ENCODE data around the gene CBY3. TPM values are rescaled to one million over a fixed set of nuclear protein-coding genes. Genes with fewer than 3 reads are reported as not detected.
"Not testable (repeated sequence)": the region's sequence is repeated elsewhere in the genome, so short reads cannot be mapped to it uniquely, and the experiment has no call there.

CBY3 gene
- total and polyA plus RNA-seq, 12 donors, result 0.06 TPM; not detected in 11

DNA sequence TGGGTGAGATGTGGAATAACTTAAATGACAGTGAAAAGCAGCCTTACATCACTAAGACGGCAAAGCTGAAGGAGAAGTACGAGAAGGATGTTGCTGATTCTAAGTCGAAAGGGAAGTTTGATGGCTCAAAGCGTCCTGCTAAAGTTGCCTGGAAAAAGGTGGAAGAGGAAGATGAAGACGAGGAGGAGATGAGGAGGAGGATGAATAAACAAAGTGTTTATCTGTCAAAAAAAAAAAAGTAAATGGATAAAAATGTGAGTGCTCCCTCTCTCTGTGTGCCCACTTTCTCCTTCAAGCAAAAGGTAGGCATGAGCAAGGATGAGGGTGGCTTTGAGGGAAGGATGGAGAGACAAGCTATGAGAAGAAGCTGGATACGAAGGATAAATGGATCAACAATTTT is 13.7 kb upstream of the CBY3 start:
- DNase-seq, result no peak
- 90 to 96% methylated on average over 6 of the region's 6 CpGs for WGBS, 2 donors
- Histone ChIP-seq H3K27ac (no peak overlapping the region), H3K4me3 (no peak overlapping the region), H3K9me3 (no peaks in the 10 kb centered on the region), H3K4me1 (peaks cover 0 to 17% (median 9%) of the 10 kb centered on the region in 9 donors), H3K27me3 (no peaks in the 10 kb centered on the region), H3K36me3 (no peaks in the 10 kb centered on the region)
- ATAC-seq, result no peak
- TF ChIP-seq, protein P1, sequence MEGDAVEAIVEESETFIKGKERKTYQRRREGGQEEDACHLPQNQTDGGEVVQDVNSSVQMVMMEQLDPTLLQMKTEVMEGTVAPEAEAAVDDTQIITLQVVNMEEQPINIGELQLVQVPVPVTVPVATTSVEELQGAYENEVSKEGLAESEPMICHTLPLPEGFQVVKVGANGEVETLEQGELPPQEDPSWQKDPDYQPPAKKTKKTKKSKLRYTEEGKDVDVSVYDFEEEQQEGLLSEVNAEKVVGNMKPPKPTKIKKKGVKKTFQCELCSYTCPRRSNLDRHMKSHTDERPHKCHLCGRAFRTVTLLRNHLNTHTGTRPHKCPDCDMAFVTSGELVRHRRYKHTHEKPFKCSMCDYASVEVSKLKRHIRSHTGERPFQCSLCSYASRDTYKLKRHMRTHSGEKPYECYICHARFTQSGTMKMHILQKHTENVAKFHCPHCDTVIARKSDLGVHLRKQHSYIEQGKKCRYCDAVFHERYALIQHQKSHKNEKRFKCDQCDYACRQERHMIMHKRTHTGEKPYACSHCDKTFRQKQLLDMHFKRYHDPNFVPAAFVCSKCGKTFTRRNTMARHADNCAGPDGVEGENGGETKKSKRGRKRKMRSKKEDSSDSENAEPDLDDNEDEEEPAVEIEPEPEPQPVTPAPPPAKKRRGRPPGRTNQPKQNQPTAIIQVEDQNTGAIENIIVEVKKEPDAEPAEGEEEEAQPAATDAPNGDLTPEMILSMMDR (IDR thresholded peaks at IDR 0.05), result no peak
- intact Hi-C loops (cut with DNase I), result no loop called here

DNA sequence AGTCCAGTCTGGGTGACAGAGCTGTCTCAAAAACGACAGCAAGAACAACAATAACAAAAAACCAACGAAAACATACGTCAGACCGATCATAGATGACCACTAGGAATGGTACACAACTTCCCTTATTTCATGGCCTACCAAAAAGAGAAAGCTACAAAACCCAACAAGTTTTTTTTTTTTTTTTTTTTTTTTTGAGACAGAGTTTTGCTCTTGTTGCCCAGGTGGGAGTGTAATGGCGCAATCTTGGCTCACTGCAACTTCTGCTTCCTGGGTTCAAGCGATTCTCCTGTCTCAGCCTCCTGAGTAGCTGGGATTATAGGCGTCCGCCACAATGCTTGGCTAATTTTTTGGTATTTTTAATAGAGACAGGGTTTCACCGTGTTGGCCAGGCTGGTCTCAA is 8.4 kb upstream of the CBY3 start:
- ATAC-seq; H3K9me3 ChIP-seq; H3K36me3 ChIP-seq; H3K4me1 ChIP-seq; intact Hi-C loops (cut with DNase I); DNase-seq; H3K27ac ChIP-seq; H3K27me3 ChIP-seq; H3K4me3 ChIP-seq: not testable (repeated sequence)
- 85 to 91% methylated on average over 9 of the region's 9 CpGs for WGBS, 2 donors

DNA sequence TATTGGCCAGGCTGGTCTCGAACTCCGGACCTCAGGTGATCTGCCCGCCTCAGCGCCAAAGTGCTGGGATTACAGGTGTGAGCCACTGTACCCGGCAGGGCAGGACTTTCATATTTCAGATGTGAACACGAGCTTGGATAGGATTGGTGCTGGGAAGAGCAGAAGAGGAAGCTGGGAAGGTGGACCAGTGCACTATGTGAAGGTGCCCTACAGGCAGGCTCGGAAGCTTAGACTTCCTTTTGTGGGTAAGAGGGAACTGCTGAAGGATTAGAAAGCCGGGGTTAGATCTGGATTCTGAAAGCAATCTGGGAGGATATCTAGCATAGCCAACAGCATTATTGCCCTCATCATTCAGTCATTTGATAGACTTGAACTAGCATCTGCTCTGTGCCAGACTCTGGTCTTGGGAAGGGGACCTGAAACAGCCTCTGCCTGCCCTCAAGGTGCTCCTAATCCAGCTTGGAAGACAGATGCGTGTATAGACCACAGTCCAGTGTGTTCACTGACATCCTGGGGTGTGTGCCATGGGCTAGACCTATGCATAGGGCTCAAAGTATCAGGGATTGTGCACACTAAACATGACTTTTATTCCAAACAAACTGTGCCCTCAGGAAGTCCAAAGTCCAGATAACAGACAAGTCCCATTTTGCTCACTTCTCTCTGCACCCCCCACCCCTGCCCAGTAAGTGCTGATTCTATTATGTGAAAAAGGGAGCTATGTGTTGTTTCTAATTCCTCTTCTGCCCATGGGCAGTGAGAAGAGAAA is 637 bp downstream of the CBY3 start:
- DNase-seq (no peak), ATAC-seq (no peak)
- Histone ChIP-seq H3K27me3 (no peaks in the 10 kb centered on the region), H3K9me3 (no peaks in the 10 kb centered on the region), H3K36me3 (peaks cover 0 to under 1% (median 0%) of the 10 kb centered on the region in 9 donors), H3K27ac (no peak overlapping the region), H3K4me3 (no peak overlapping the region), H3K4me1 (peaks cover 10 to 36% (median 22%) of the 10 kb centered on the region in 9 donors)
- TF ChIP-seq, protein P1 (IDR thresholded peaks at IDR 0.05), result no peak
- WGBS, 2 donors, result 92 to 93% methylated on average over 9 of the region's 9 CpGs
- intact Hi-C loops (cut with DNase I), result no loop called here

DNA sequence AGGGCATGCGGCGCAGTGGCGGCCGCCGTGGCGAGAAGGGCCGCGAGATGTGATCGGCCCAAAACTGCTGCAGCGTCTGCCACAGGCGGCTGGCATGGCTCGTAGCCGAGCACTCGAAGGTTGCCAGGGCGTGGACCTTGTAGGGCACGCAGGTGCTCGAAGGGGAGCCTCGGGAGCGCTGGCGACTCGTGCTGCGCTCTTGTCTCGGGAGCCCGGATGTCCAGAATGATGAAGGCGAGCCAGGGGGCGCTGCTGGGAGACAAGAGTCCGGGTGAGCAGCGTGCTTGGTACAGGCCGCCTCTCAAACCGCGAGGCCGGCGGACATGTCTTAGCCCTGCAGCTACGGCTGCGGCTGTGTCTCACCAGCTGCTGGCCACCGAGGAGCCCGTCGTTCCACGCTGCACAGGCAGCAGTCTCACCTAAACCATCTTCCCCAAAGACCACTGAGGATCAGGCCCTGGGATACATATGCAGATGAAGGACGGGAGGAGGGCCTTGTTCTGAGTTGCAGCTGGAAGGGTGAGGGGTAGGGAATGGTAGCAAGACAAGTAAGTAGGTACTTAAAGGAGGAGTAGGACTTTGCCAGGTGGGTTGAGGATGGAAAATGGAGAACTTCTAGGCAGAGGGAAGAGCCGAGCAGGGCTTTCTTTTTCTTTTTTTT is 1.7 kb downstream of the CBY3 start:
- WGBS, 2 donors, result 18 to 22% methylated on average over 41 of the region's 41 CpGs
- Histone ChIP-seq H3K9me3 (no peaks in the 10 kb centered on the region), H3K4me1 (peaks cover 10 to 36% (median 22%) of the 10 kb centered on the region in 9 donors), H3K36me3 (peaks cover 0 to 6% (median 0%) of the 10 kb centered on the region in 9 donors), H3K4me3 (peak overlapping the region; percentile 57 to 95 (median 82)), H3K27ac (peak overlapping the region in 9 of 10 donors; percentile 78 to 95 (median 90)), H3K27me3 (no peaks in the 10 kb centered on the region)
- peak; percentile 76 to 84 for DNase-seq
- peak; percentile 48 to 72 (median 63) for ATAC-seq
- intact Hi-C loops (cut with DNase I), result no loop called here
- TF ChIP-seq, protein P1 (IDR thresholded peaks at IDR 0.05), result peak in 7 of 9 donors; percentile 37 to 67 (median 55)
